ENCODE results near the gene SDR39U1. TPM values are rescaled to one million over a fixed set of nuclear protein-coding genes. Genes with fewer than 3 reads are reported as not detected.

The SDR39U1 gene
- total and polyA plus RNA-seq, 5 donors = 74.6 to 128 (median 98.3) TPM

DNA sequence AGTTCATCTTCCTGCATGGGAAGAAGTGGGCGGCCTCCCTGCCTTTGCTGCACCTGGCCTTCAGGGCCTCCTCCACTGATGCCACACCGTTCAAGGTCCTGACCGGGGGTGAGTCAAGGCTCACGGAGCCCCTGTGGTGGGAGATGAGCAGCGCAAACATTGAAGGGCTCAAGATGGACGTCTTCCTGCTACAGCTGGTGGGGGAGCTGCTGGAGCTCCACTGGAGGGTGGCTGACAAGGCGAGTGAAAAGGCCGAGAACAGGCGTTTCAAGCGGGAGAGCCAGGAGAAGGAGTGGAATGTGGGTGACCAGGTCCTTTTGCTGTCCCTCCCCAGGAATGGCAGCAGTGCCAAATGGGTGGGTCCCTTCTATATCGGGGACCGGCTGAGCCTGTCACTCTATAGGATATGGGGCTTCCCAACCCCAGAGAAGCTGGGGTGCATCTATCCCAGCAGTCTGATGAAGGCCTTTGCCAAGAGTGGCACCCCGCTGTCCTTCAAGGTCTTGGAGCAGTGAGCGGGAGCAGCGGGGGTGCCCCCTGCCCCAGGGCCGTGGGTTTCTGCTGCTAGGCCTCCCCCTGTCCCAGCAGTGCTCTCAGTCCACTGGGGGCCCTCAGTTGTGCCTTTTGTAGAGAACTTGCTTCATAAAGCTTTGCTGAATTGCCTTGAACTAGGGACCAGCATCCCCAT lies 25.5 kb downstream of the SDR39U1 start:
- DNase-seq (peak in 2 of 3 donors; percentile 51 to 60), ATAC-seq (peak in 1 of 2 donors; percentile 22)
- Histone ChIP-seq H3K27ac (ENCODE audit: low read length) (no peak overlapping the region), H3K4me3 (ENCODE audit: low read length) (no peak overlapping the region), H3K9me3 (ENCODE audit: control insufficient read depth, low read length) (no peaks in the 10 kb centered on the region), H3K4me1 (ENCODE audit: control insufficient read depth, insufficient read depth, low read length) (peaks cover 5% of the 10 kb centered on the region), H3K27me3 (ENCODE audit: control insufficient read depth, insufficient read depth) (no peaks in the 10 kb centered on the region)
- WGBS = 70% methylated on average over 16 of the region's 16 CpGs
- intact Hi-C loops (cut with DNase I) = no loop called here

DNA sequence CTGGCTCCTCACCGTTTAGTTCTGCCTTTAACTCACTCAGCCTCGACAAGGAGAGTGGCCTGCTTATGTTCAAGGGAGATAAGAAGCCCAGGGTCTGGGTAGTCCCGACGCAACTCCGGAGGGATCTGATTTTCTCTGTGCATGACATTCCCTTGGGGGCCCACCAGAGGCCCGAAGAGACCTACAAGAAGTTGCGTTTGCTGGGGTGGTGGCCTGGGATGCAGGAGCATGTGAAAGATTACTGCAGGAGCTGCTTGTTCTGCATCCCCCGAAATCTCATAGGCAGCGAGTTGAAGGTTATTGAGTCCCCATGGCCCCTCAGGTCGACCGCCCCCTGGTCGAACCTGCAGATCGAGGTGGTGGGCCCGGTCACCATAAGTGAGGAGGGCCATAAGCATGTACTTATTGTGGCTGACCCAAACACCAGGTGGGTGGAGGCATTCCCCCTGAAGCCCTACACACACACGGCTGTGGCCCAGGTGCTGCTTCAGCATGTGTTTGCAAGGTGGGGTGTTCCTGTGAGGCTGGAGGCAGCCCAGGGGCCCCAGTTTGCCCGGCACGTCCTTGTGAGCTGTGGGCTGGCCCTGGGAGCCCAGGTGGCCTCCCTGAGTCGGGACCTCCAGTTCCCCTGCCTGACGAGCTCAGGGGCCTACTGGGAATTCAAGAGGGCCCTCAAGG lies 26.2 kb downstream of the SDR39U1 start:
- WGBS = 69% methylated on average over 19 of the region's 19 CpGs
- no peak overlapping the region for H3K4me3 ChIP-seq (ENCODE audit: low read length)
- no peaks in the 10 kb centered on the region for H3K27me3 ChIP-seq (ENCODE audit: control insufficient read depth, insufficient read depth)
- no peaks in the 10 kb centered on the region for H3K9me3 ChIP-seq (ENCODE audit: control insufficient read depth, low read length)
- peaks cover 9% of the 10 kb centered on the region for H3K4me1 ChIP-seq (ENCODE audit: control insufficient read depth, insufficient read depth, low read length)
- ATAC-seq (no peak), DNase-seq (no peak)
- no peak overlapping the region for H3K27ac ChIP-seq (ENCODE audit: low read length)
- intact Hi-C loops (cut with DNase I) = no loop called here

DNA sequence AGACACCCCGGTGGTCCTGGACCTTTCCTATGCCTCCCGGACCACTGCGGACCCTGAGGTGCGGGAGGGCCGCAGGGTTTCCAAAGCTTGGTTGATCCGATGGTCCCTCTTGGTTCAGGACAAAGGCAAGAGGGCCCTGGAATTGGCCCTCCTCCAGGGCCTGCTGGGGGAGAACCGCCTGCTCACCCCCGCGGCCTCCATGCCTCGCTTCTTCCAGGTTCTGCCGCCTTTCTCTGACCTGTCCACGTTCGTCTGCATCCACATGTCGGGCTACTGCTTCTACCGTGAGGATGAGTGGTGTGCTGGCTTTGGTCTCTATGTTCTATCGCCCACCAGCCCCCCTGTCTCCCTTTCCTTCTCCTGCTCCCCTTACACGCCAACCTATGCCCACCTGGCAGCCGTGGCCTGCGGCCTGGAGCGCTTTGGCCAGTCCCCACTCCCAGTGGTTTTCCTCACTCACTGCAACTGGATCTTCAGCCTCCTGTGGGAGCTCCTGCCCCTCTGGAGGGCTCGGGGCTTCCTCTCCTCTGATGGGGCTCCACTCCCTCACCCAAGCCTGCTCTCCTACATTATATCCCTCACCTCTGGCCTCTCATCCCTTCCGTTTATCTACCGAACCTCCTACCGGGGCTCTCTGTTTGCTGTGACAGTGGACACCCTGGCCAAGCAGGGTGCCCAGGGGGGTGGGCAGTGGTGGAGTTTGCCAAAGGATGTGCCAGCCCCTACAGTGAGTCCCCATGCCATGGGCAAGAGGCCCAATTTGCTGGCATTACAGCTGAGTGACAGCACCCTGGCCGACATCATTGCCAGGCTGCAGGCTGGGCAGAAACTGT lies 26.9 kb downstream of the SDR39U1 start:
- H3K27ac ChIP-seq (ENCODE audit: low read length) = no peak overlapping the region
- intact Hi-C loops (cut with DNase I) = no loop called here
- no peaks in the 10 kb centered on the region for H3K9me3 ChIP-seq (ENCODE audit: control insufficient read depth, low read length)
- DNase-seq = no peak
- 85% methylated on average over 25 of the region's 25 CpGs for WGBS
- H3K4me3 ChIP-seq (ENCODE audit: low read length) = no peak overlapping the region
- H3K4me1 ChIP-seq (ENCODE audit: control insufficient read depth, insufficient read depth, low read length) = peaks cover 9% of the 10 kb centered on the region
- no peaks in the 10 kb centered on the region for H3K27me3 ChIP-seq (ENCODE audit: control insufficient read depth, insufficient read depth)
- no peak for ATAC-seq

DNA sequence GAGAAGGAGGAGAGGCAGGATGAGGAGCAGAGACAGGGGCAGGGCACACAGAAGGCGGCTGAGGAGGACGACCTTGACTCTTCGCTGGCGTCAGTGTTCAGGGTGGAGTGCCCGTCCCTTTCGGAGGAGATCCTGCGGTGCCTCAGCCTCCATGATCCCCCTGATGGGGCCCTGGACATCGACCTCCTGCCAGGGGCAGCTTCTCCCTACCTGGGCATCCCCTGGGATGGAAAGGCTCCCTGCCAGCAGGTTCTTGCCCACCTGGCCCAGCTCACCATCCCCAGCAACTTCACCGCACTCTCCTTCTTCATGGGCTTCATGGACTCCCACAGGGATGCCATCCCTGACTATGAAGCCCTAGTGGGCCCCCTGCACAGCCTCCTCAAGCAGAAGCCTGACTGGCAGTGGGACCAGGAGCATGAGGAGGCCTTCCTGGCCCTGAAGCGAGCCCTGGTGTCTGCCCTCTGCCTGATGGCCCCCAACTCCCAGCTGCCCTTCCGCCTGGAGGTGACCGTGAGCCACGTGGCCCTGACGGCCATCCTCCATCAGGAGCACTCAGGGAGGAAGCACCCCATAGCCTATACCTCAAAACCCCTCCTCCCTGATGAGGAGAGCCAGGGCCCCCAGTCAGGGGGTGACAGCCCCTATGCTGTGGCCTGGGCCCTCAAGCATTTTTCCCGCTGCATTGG lies 27.7 kb downstream of the SDR39U1 start:
- Histone ChIP-seq H3K27me3 (ENCODE audit: control insufficient read depth, insufficient read depth) (no peaks in the 10 kb centered on the region), H3K4me1 (ENCODE audit: control insufficient read depth, insufficient read depth, low read length) (peaks cover 9% of the 10 kb centered on the region), H3K9me3 (ENCODE audit: control insufficient read depth, low read length) (no peaks in the 10 kb centered on the region), H3K4me3 (ENCODE audit: low read length) (no peak overlapping the region), H3K27ac (ENCODE audit: low read length) (no peak overlapping the region)
- WGBS = 90% methylated on average over 15 of the region's 15 CpGs
- ATAC-seq (no peak), DNase-seq (no peak)
- intact Hi-C loops (cut with DNase I) = loop anchor here in 1 of 4 donors (5.0 kb wide), 1 partner anchor 48 kb away; the partner anchor contains the start of gene NFATC4

DNA sequence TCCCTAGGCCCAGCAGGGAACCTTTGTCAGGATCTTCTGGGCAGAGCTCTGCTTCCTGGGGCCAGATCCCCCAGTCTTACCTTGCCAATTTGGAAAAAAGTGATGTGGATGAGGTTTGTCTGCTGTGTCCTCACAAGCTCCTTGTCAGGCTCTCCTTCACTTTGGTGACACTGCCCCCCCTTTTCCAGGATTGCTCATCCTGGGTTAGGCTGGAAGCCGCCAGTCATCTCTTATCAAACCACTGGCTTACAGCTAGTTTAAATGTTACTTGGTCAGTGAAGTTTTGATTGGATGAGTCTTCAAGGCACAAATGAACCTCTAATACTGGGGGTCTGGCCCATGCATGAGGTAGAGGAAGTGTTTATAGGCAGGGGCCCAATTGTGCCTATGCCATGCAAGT lies 28.5 kb downstream of the SDR39U1 start:
- DNase-seq = no peak
- intact Hi-C loops (cut with DNase I) = loop anchor here in 1 of 4 donors (5.0 kb wide), 1 partner anchor 47 kb away; the partner anchor contains the start of gene NFATC4
- WGBS = 95% methylated on average over 1 of the region's 1 CpG

DNA sequence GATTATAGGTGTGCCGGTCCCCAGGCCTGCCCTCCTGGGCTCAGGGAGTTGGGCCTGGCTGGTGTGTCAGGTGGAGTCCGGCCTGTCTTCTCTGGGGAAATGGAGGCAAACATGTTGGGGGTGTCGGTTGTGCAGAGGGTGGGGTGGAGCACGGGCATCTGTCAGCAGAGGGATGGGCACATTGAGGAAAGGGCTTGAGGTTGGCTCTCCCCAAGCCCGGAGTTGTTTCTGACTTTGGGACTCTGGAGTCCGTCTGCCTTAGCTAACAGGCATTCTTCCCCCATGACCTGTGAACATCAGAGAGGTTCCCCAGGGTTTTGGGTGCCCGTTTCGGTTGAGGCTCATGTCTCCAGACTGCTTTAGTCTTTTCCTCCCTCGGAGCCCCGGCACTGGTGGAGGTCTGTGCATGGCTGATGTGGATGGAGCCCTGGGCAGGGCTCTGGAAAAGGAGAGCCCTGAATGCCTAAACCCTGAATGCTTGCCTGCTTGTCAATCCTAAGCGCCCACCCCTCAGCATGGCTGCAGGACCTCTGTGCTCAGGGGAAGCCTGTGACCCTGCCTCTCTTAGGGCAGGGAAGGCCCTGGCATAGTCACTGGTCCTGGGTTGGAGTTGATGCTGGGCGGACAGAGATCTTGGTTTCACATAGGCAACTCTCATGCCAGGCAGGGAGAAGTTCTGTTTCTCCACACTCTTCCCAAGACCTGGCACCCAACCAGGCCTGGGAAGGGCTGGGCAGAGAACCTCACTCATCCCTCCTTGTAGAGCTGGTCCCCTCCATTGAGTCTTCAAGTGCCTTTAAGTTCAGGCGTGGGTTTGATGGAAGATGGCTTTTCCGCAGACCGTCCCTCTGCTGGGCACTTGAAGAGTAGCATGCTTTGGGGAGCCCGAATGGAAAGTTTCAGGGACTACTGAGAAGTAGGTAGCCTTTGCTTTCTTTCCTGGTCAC lies 30.9 kb downstream of the SDR39U1 start:
- peaks cover 3% of the 10 kb centered on the region for H3K4me1 ChIP-seq (ENCODE audit: control insufficient read depth, insufficient read depth, low read length)
- intact Hi-C loops (cut with DNase I) = loop anchor here in 1 of 4 donors (5.0 kb wide), 1 partner anchor 44 kb away; the partner anchor contains the start of gene NFATC4
- no peaks in the 10 kb centered on the region for H3K27me3 ChIP-seq (ENCODE audit: control insufficient read depth, insufficient read depth)
- WGBS = 72% methylated on average over 16 of the region's 16 CpGs
- H3K9me3 ChIP-seq (ENCODE audit: control insufficient read depth, low read length) = no peaks in the 10 kb centered on the region
- no peak overlapping the region for H3K27ac ChIP-seq (ENCODE audit: low read length)
- ATAC-seq (peak; percentile 25 to 51), DNase-seq (peak in 1 of 3 donors; percentile 42)
- no peak overlapping the region for H3K4me3 ChIP-seq (ENCODE audit: low read length)

More for the DNA sequence above, 28.5 kb downstream of the SDR39U1 start:
- H3K9me3 ChIP-seq (ENCODE audit: control insufficient read depth, low read length) = no peaks in the 10 kb centered on the region
- no peak overlapping the region for H3K4me3 ChIP-seq (ENCODE audit: low read length)
- no peak overlapping the region for H3K27ac ChIP-seq (ENCODE audit: low read length)
- no peak for ATAC-seq
- no peaks in the 10 kb centered on the region for H3K27me3 ChIP-seq (ENCODE audit: control insufficient read depth, insufficient read depth)
- H3K4me1 ChIP-seq (ENCODE audit: control insufficient read depth, insufficient read depth, low read length) = peaks cover 9% of the 10 kb centered on the region

DNA sequence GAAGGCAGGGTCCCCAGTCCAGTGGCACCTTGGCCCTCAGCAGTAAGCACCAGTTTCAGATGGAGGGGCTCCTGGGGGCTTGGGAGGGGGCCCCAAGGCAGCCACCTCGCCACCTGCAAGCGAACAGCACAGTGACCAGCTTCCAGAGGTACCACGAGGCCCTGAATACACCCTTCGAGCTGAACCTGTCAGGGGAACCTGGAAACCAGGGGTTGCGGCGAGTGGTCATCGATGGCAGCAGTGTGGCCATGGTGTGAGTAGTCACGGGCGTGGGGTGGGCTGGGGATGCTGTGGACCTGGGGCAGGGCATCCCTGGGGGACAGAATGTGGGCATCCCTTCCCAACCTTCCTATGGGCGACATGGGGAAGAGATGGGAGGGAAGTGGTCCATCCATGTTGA lies 32.6 kb downstream of the SDR39U1 start:
- 94% methylated on average over 10 of the region's 10 CpGs for WGBS
- H3K9me3 ChIP-seq (ENCODE audit: control insufficient read depth, low read length) = no peaks in the 10 kb centered on the region
- no peak overlapping the region for H3K4me3 ChIP-seq (ENCODE audit: low read length)
- DNase-seq (peak in 1 of 3 donors; percentile 47), ATAC-seq (no peak)
- intact Hi-C loops (cut with DNase I) = loop anchor here in 1 of 4 donors (5.0 kb wide), 1 partner anchor 43 kb away; the partner anchor contains the start of gene NFATC4
- H3K27me3 ChIP-seq (ENCODE audit: control insufficient read depth, insufficient read depth) = no peaks in the 10 kb centered on the region
- H3K4me1 ChIP-seq (ENCODE audit: control insufficient read depth, insufficient read depth, low read length) = peaks cover 3% of the 10 kb centered on the region
- H3K27ac ChIP-seq (ENCODE audit: low read length) = no peak overlapping the region

DNA sequence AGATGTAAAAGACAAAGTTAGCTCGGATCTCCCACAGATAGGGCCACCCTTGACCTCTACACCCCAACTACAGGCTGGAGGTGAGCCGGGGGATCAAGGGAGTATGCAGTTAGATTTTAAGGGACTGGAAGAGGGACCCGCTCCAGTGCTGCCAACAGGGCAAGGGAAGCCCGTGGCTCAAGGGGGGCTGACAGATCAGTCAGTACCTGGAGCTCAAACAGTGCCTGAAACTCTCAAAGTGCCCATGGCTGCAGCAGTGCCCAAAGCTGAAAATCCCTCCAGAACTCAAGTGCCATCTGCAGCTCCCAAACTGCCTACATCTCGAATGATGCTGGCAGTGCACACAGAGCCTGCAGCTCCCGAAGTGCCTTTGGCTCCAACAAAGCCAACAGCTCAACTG lies 33.4 kb downstream of the SDR39U1 start:
- intact Hi-C loops (cut with DNase I) = no loop called here
- H3K27ac ChIP-seq (ENCODE audit: low read length) = no peak overlapping the region
- H3K9me3 ChIP-seq (ENCODE audit: control insufficient read depth, low read length) = no peaks in the 10 kb centered on the region
- peaks cover 3% of the 10 kb centered on the region for H3K4me1 ChIP-seq (ENCODE audit: control insufficient read depth, insufficient read depth, low read length)
- H3K27me3 ChIP-seq (ENCODE audit: control insufficient read depth, insufficient read depth) = no peaks in the 10 kb centered on the region
- no peak for ATAC-seq
- no peak for DNase-seq
- no peak overlapping the region for H3K4me3 ChIP-seq (ENCODE audit: low read length)
- 77% methylated on average over 6 of the region's 6 CpGs for WGBS

DNA sequence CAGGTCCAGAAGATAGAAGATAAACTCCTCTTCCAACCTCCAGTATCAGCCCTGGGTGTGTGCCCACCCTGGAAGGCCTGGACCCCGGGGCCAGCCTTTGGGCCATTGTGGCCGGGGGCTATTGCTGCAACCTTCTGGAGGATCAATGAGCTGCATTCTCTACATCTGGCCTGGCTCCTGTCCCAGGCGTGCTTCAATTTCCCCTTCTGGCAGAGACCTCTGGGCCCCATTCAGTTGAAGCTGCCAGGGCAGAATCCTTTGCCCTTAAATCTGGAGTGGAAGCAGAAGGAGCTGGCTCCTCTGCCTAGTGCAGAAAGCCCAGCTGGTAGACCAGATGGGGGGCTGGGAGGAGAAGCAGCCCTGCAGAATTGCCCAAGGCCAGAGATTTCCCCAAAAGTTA lies 33.8 kb downstream of the SDR39U1 start:
- peak in 1 of 3 donors; percentile 51 for DNase-seq
- WGBS = 47% methylated on average over 3 of the region's 3 CpGs
- peaks cover 3% of the 10 kb centered on the region for H3K4me1 ChIP-seq (ENCODE audit: control insufficient read depth, insufficient read depth, low read length)
- no peaks in the 10 kb centered on the region for H3K27me3 ChIP-seq (ENCODE audit: control insufficient read depth, insufficient read depth)
- intact Hi-C loops (cut with DNase I) = no loop called here
- no peak for ATAC-seq
- no peak overlapping the region for H3K27ac ChIP-seq (ENCODE audit: low read length)
- no peak overlapping the region for H3K4me3 ChIP-seq (ENCODE audit: low read length)
- H3K9me3 ChIP-seq (ENCODE audit: control insufficient read depth, low read length) = no peaks in the 10 kb centered on the region
